ENCODE data around the gene DDRGK1. TPM values are rescaled to one million over a fixed set of nuclear protein-coding genes. Genes with fewer than 3 reads are reported as not detected.
"Not testable (repeated sequence)": the region's sequence is repeated elsewhere in the genome, so short reads cannot be mapped to it uniquely, and the experiment has no call there.

DDRGK1 gene
- polyA plus RNA-seq, 3 donors from 2014 or later = 45.6 to 63.1 (median 48.0) TPM

DNA sequence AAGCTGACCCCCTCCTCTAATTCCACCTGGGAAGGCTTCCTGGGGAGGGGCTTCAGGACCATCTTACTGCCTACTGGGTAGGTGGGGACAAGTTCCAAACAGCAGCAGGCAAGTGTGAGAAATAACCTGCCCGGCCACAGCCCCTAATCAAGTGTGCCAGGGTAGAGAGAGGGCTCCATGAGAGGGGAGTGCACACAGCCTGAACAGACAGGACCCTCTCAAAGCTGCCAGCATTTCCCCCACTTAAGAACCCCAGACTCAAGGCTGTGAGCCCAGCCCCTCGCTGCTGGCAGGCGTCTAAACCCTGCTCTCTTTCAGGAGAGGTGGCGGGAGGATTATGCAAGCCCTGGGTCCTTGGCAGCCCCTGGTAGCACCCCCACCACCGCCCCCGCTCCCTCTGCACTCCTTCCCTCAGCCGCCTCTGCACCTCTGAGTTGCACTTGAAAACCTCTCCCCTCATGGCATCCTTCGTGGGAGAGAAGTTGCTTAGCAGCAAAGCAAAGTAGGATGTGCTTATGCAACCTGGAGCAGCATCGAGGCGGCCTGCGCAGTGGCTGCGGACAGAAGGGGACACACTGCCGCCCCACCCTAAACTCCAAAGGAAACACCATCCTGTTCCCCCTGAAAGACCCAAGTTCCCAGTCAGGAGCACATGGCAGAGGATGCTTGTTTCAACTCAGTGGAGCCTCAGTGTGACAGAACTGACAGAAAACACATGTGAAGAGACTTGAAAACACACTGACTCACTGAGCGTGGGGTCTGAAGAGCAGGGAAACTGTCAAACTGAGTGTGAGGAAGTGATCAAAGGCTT, 10.5 kb downstream of the DDRGK1 start:
- Mint-ChIP-seq H3K36me3 (peaks cover 8 to 45% (median 29%) of the 10 kb centered on the region in 3 donors), H3K27ac (no peak overlapping the region), H3K9me3 (no peaks in the 10 kb centered on the region)

DNA sequence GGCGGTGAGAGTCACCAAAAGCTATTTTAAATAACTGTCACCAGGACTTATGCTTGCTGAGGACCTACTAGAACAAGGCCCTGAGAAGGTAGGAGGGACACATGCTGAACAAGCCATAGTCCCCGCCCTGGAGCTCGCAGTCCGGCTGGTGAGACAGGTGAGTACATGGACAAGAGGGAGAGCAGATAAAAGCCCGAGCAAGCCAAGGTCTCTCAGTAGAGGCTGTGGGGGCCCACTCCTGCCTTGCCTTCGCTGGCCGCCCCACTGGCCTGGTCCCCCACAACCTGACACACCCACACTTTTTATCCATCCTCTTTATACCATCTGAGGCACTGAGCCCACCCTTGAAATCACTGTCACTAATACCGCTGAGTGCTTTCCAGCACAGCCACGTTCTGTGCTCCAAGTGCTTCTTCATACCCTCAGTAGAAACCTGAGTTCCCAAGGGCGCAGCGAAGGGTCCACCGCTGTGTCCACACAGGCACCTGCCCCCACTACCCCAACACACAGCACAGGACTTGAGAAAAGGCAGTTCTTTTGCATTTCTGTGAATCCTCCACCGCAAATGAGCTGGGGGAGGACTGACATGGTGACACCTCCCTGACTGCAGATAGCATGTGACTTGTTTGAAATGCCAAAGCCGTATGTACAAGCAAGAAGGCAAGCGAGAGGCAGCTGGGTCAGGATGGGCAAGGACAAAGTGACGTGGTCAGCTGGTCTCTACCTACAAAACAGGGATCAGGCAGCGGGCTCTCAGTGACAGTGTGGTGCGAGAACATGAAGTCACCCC, 12.1 kb downstream of the DDRGK1 start:
- Mint-ChIP-seq H3K27ac (peak overlapping the region in 1 of 6 donors; percentile 11), H3K4me3 (no peak overlapping the region), H3K9me3 (no peaks in the 10 kb centered on the region), H3K36me3 (peaks cover 8 to 39% (median 29%) of the 10 kb centered on the region in 3 donors), H3K27me3 (ENCODE audit: low read depth in 3 of 3) (no peaks in the 10 kb centered on the region), H3K4me1 (peaks cover 0 to 2% of the 10 kb centered on the region in 2 donors)
- no peak for DNase-seq

More for the DNA sequence above, 10.5 kb downstream of the DDRGK1 start:
- Mint-ChIP-seq H3K4me1 (peaks cover 0 to 2% of the 10 kb centered on the region in 2 donors), H3K4me3 (no peak overlapping the region), H3K27me3 (ENCODE audit: low read depth in 3 of 3) (no peaks in the 10 kb centered on the region)
- DNase-seq = no peak

DNA sequence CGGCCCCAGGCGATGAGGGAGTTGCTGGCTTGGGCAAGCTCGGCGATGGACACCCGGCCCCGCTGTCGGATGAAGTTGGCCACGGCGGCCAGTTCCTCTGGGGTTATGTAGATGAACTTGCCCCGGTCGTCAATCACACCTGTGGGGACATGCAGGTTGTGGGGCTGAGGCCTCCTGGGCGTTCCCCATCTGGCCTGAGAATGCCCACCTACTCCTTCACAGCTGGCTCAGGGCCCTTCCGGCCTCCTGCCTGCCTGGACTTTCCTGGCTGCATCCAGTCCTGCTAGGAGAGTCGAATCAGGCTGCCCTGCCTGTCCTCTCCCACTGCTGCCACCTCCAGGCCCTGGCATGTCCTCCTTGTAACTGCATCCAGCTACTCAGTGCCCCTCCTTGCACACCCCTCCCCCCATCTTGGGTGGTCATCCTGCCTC, 13.8 kb downstream of the DDRGK1 start:
- Mint-ChIP-seq H3K4me3 (no peak overlapping the region), H3K27ac (peak overlapping the region in 1 of 6 donors; percentile 64), H3K27me3 (ENCODE audit: low read depth in 3 of 3) (no peaks in the 10 kb centered on the region), H3K9me3 (no peaks in the 10 kb centered on the region), H3K36me3 (peaks cover 8 to 32% (median 24%) of the 10 kb centered on the region in 3 donors), H3K4me1 (peaks cover 0 to 2% of the 10 kb centered on the region in 2 donors)
- DNase-seq = no peak

DNA sequence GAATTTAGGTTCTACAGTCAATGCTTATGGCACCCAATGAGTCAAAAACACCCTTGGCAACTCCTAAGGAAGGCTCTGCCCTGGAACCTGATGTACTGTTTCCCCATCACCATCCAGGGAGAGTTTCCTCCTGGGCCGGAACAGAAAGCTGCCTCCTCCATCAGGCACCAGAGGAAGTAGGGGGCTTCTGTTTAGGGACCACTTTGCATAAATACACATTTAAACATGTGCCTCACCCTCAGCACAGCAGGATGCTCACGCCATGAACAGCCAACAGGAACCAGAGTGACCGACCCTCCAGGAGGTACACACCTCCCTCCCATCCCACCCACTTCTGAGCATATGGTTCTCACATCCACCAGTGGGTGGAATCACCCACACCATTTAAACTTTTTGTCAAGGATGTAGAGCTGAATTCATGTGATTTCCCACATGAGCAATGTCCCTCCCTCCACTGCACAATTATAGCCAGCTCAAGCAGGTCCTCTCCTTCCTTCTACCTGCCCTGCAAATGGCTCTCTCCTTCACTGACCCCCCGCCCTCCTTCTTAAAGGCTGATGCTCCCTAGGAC, 14.8 kb downstream of the DDRGK1 start:
- Mint-ChIP-seq H3K36me3 (peaks cover 8 to 25% (median 19%) of the 10 kb centered on the region in 3 donors), H3K27ac (peak overlapping the region in 4 of 6 donors; percentile 25 to 62 (median 30)), H3K27me3 (ENCODE audit: low read depth in 3 of 3) (no peaks in the 10 kb centered on the region), H3K4me3 (no peak overlapping the region), H3K4me1 (no peaks in the 10 kb centered on the region), H3K9me3 (no peaks in the 10 kb centered on the region)
- no peak for DNase-seq

DNA sequence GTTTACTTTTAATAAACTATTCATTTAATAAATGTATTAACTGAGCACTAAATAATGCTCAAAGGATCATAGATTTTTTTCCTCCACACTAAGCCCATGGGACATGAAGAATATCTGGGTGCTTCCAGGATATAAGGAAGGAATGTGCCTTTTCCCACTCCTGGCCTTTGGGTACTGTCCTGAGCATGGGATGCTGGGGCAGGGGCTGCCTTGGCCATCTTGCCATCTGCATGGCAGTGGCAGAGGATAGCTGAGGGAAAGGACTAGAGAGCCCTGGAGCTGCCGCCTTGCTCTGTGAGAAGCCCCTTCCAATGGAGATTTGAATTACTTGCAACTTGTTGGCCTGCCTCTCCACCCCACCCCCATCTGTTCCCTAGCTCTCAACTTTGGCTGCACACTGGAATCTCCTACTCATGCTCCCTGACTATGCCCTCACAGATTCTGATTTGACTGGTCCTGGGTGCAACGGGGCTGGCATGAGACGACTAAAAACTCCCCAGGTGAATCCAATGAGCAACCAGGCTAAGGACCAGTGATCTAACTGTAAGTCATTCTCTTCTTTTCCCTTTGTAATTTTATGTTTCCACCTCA, 15.6 kb downstream of the DDRGK1 start:
- Mint-ChIP-seq H3K27me3 (ENCODE audit: low read depth in 3 of 3) (no peaks in the 10 kb centered on the region), H3K4me1 (no peaks in the 10 kb centered on the region), H3K36me3 (peaks cover 8 to 25% (median 19%) of the 10 kb centered on the region in 3 donors), H3K27ac (peak overlapping the region in 2 of 6 donors; percentile 34 to 62), H3K9me3 (no peaks in the 10 kb centered on the region), H3K4me3 (no peak overlapping the region)
- DNase-seq = no peak

DNA sequence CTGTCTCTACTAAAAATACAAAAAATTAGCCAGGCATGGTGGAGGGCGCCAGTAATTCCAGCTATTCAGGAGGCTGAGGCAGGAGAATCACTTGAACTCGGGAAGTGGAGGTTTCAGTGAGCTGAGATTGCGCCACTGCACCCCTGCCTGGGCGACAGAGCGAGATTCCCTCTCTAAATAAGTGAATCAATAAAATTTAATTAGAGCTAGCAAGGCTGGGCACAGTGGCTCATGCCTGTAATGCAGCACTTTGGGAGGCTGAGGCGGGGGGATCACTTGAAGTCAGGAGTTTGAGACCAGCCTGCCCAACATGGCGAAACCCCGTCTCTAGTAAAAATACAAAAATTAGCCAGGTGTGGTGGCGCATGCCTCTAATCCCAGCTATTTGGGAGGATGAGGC, 16.6 kb downstream of the DDRGK1 start:
- H3K27me3 Mint-ChIP-seq (ENCODE audit: low read depth in 3 of 3); DNase-seq; H3K9me3 Mint-ChIP-seq; H3K4me3 Mint-ChIP-seq; H3K4me1 Mint-ChIP-seq: not testable (repeated sequence)
- peaks cover 7 to 24% (median 19%) of the 10 kb centered on the region in 3 donors for H3K36me3 Mint-ChIP-seq
- peak overlapping the region in 1 of 6 donors; percentile 11 for H3K27ac Mint-ChIP-seq

DNA sequence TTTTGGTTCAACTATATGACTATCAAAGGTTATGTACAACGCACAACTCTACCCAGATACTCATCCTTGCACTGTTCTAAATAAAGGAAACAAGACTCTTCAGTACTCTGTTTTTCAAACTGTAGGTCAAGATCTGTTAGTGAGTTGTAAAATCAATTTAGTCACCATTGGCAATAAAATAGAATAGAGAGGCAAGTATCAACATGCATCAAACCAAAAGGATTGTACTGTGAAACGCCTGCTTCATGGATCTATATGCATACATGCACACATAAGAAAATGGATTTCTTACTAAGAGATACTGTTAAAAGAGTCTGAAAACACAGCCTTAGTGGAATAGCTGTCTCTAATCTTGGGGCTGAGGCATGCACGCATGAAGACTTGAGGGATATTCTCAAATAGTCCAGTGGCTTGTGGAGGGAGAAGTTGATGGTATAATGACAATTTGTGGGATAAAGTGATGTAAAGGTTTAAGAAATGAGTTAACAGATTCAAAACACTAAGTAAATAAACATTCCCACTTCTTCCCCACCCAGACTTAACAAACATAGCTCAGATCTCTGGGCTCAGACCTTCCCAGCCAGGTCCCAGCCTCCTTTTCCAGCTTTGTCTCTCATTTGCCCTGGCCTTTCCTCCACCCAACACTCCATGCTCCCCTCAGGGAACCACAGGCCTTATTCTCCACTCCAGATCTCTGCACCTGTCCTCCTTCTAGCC, 20.4 kb downstream of the DDRGK1 start:
- H3K9me3 Mint-ChIP-seq = no peaks in the 10 kb centered on the region
- peak overlapping the region in 1 of 6 donors; percentile 26 for H3K27ac Mint-ChIP-seq

DNA sequence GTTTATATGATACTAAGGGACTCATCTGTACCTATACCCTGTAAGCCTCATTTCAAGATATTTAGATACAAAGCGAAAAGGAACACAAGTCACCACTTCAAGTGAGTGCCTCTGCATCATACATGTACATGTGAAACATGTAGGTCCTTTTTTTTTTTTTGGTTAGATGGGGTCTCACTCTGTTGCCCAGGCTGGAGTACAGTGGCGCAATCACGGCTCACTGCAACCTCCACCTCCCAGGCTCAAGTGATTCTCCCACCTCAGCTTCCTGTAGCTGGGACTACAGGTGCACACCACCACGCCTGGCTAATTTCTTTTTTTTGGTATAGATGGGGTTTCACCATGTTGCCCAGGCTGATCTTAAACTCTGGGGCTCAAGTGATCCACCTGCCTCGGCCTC, 22.1 kb downstream of the DDRGK1 start:
- H3K4me3 Mint-ChIP-seq; H3K4me1 Mint-ChIP-seq; H3K27ac Mint-ChIP-seq; H3K27me3 Mint-ChIP-seq (ENCODE audit: low read depth in 3 of 3); H3K36me3 Mint-ChIP-seq; DNase-seq; H3K9me3 Mint-ChIP-seq: not testable (repeated sequence)

More for the DNA sequence above, 20.4 kb downstream of the DDRGK1 start:
- no peak overlapping the region for H3K4me3 Mint-ChIP-seq
- no peaks in the 10 kb centered on the region for H3K36me3 Mint-ChIP-seq
- H3K27me3 Mint-ChIP-seq (ENCODE audit: low read depth in 3 of 3) = no peaks in the 10 kb centered on the region
- no peak for DNase-seq
- H3K4me1 Mint-ChIP-seq = no peaks in the 10 kb centered on the region

DNA sequence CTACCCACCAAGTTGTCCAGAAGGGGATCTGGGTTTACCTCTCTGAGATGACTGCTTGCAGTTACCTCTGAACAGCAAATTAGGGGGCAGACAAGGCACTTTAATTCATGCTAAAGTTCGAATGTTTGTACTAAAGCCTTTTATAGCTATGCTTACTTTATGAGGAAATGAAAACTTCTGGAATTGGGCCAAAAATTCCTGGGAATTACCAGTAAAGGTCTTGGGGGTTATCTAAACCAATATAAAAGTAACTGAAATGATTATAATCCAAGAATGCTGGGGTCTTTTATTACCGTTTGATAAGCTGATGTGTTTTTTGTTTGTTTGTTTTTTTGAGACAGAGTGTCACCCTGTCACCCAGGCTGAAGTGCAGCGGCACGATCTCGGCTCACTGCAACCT, 23.2 kb downstream of the DDRGK1 start:
- Mint-ChIP-seq H3K36me3 (no peaks in the 10 kb centered on the region), H3K4me1 (no peaks in the 10 kb centered on the region), H3K27ac (no peak overlapping the region), H3K4me3 (no peak overlapping the region), H3K9me3 (no peaks in the 10 kb centered on the region), H3K27me3 (ENCODE audit: low read depth in 3 of 3) (peaks cover 0 to 4% (median 2%) of the 10 kb centered on the region in 3 donors)
- no peak for DNase-seq

DNA sequence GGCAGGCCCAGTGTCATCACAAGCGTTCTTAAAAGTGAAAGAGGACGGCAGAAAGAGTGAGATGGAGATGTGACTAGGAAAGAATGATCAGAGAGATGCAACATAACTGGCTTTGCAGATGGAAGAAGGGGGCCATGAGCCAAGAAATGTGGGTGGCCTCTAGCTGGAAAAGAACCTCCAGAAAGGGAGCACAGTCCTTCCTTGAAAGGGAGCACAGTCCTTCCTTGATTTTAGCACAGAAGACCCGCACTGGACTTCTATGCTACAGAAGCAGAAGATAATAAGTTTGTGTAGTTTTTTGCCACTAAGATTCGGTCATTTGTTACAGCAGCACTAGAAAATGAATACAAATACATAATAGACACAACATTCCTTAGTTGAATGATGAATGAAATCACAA, 24.2 kb downstream of the DDRGK1 start:
- H3K4me1 Mint-ChIP-seq = no peaks in the 10 kb centered on the region
- no peak for DNase-seq
- H3K27me3 Mint-ChIP-seq (ENCODE audit: low read depth in 3 of 3) = peaks cover 2 to 8% (median 2%) of the 10 kb centered on the region in 3 donors
- H3K36me3 Mint-ChIP-seq = no peaks in the 10 kb centered on the region
- H3K27ac Mint-ChIP-seq = no peak overlapping the region
- no peak overlapping the region for H3K4me3 Mint-ChIP-seq
- H3K9me3 Mint-ChIP-seq = no peaks in the 10 kb centered on the region

DNA sequence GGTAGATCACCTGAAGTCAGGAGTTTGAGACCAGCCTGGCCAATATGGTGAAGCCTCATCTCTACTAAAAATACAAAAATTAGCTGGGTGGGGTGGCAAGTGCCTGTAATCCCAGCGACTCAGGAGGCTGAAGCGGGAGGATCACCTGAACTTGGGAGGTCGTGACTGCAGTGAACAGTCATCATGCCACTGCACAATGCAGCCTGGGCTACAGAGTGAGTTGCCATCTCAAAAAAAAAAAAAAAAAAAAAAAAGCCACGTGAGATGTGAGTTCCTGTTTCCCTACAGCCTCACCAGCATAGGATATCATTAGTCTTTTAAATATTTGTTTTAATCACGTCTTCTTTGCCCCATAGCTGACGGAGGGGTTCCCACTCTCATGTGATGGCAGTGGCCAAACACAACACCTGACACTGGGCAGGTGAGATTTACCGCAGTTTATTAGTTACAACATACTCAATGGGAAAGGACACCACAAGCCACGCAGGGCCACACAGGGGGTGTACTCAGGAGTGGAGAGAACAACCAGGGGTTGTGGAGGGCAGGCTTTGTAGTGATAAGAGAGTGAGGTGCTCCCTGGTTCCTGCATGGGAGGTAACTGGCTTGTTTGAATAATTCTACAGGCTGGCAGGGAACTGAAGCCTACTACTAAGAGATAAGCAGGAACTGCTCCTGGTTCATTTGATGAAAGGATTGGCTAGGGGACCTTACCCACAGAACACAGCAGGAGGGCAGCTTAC, 26.6 kb downstream of the DDRGK1 start:
- Mint-ChIP-seq H3K27ac (no peak overlapping the region), H3K36me3 (no peaks in the 10 kb centered on the region), H3K9me3 (no peaks in the 10 kb centered on the region), H3K4me3 (no peak overlapping the region), H3K27me3 (ENCODE audit: low read depth in 3 of 3) (peaks cover 7 to 17% (median 8%) of the 10 kb centered on the region in 3 donors), H3K4me1 (peaks cover 11 to 14% of the 10 kb centered on the region in 2 donors)
- DNase-seq = no peak

DNA sequence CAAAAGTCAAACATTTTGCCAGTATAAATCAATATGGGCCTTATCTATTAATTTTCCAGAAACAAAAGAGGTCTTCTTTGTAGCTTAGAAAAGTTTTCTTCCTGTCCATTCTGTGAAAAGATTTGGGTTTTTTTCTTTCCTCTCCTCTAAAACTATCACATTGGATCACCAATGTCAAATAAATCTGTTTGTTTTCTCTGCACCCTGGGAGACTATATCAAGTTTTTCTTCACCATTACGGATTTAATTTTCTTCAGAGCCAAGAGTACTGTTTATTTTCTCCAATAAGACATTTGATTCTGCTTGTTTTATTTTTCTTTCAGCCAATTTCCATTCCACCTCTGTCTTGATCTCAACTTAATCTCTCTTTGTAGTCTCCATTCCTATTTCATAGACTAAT, 29.2 kb downstream of the DDRGK1 start:
- H3K36me3 Mint-ChIP-seq = no peaks in the 10 kb centered on the region
- H3K9me3 Mint-ChIP-seq = no peaks in the 10 kb centered on the region
- H3K27ac Mint-ChIP-seq = no peak overlapping the region

More for the DNA sequence above, 29.2 kb downstream of the DDRGK1 start:
- Mint-ChIP-seq H3K4me3 (peak overlapping the region in 3 of 5 donors; percentile 6 to 81 (median 60)), H3K4me1 (peaks cover 11 to 17% of the 10 kb centered on the region in 2 donors), H3K27me3 (ENCODE audit: low read depth in 3 of 3) (peaks cover 17 to 21% (median 18%) of the 10 kb centered on the region in 3 donors)
- DNase-seq = no peak
